Activated CD4-positive, alpha-beta T cell treated with anti-CD3 and anti-CD28 coated beads for 48 hours (primary cell): ENCODE measurements around the gene ZBTB34.

Experiments
- DNase-seq: peaks from one replicate; pipeline ENCODE4 v3.0.0-alpha.2; 2020

Gene ZBTB34

DNA sequence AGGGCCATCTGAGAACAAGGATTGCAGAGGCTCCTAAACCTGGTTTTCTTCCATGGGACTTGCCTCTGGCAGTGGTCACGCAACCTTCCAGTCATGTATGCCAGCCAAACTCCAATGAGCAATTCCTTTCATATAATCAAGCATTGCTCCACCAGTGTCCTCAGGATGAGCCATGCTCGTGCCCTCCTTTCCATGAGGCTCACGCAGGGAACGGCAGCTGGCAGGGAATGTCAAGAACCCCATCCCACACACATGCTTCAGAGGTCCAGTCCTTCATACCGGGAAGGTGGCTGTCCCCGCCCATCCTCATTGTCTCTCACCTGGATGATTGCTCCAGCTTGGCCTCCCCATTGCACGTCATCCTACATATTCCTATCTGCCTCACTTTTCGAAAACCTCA, 13.4 kb upstream of the ZBTB34 start:
- DNase-seq: no peak

DNA sequence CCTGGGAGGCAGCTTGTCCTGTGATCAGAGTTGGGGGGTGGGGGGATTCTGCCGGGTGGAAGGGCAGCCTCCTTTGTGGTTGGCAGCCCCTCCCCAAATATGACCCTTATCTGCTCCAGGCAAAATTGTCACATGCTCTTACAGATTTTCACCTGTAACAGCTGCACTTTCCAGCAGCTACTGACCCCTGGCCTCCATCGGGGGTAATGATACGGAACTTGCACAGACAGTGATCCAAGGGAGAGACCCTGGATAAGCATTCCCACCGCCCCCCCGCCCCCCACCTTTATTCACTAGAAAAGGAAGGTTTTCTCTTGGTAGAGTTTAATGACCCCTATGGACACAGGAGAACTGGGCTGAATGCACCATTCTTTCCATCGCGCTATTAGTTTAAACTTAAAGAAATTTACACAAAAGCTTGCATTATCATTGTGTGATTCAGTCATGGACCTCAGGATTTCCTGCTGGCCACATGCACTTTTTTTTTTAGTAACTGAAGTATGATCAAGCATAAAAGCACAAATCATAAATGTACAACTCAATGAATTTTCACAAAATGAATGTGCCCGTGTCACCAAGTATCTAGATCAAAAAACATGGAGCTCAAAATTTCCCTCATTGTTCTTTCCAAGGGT, 10.7 kb upstream of the ZBTB34 start:
- no peak for DNase-seq

DNA sequence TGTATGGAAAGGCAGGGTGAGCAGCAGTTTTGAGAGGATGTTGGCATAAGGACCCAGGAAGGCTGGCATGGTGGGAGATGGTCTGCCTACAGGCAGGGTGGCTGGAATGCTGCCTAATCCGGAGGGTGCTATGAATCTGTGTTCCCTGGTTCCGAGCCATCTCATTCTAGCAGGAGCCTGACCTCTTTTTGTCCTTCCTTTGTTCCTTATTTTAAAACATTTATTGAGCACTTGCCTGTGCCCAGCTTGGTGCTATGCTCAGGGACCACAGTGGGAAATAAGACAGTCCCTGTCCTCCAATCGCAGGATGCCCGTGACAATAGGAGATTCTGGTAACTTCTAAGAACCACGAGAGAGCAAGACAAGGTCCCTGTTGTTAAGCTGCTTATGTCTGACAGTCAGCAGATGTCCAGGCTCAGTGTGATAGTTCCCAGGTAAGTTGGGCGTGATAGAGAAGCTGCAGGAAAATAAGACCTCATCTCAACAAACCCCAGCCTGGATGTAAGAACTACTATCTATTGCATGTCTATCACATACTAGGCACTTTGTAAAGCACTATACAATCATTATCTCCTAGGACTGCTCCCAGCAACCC, 9.1 kb upstream of the ZBTB34 start:
- DNase-seq: no peak

GRCh38 chr9:126852086-126852688, 8.3 kb upstream of the ZBTB34 start:
- no peak for DNase-seq

- no peak for DNase-seq
These were observed 6.8 kb upstream of the ZBTB34 start for GRCh38 chr9:126853667-126854066.

DNA sequence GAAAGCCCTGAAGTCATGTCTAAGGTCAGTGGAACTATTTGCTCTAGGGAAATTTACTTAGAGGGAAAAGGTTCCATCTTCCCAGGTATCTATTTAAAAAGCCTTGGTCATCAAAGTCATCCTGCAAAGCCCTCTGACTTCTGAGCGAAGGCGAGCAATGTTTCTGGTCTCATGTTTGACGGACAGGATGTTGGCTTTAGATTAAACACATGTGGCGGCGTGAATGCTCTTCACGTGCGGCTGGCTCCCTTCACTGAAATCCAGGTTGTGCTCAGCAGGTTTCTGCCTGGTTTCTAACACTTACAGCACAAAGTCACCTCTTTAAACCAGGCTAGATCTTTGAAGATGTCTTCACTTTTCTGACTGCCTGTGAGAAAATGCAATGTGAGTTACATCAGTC, 5.7 kb upstream of the ZBTB34 start:
- no peak for DNase-seq

- DNase-seq: no peak
These were observed 4.0 kb upstream of the ZBTB34 start for GRCh38 chr9:126856326-126856877.

DNA sequence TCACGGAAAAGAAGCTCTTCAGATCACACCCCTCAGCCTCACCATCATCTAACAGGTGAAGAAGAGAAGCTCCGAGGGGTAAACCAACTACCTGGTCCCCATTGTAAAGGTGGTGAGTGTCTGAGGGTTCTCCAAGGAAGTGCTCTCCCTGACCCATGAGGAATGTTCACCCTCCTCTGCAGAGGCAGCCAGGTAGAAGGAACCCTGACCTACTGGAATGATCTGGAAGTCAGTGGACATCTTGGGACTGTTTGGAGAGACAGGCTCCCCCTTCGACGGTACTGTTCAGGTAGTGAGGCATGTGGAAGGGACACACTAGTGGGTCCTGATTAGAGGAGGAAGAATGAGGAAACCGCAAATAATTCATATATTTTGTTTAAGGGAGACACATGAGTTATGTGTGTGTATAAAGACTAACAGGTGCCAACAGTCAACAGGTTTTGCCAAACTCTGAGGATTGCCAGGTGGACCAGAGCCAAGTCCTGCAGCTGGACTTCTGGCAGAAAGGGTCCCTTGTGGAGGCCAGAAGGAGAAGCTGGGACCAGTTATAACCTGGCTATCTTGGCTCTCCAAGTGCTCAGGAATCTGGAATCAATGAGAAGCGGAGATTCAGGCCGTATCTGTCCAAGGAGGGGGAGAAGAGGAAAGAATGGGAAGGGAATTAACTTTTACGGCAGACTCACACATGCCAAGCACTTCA, 3.0 kb upstream of the ZBTB34 start:
- no peak for DNase-seq

DNA sequence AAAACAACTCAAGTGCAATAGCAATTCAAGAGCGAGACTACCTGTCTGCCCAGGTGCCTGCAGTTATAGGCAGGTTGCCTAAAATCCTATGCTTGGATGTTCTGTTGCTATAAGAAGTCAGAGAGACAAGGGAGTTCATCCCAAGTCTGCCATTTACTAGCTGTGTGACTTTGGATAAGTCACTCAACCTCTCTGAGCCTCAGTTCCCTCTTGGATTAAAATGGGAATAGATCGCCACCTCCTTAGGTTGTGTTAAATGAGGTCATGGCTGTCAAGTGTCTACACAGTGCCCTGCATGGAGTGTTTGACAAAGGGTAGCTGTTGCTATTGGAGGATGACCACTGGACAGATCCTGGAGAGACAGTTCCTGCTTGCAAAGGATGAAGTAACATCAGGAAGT, 1.3 kb upstream of the ZBTB34 start:
- DNase-seq: no peak

DNA sequence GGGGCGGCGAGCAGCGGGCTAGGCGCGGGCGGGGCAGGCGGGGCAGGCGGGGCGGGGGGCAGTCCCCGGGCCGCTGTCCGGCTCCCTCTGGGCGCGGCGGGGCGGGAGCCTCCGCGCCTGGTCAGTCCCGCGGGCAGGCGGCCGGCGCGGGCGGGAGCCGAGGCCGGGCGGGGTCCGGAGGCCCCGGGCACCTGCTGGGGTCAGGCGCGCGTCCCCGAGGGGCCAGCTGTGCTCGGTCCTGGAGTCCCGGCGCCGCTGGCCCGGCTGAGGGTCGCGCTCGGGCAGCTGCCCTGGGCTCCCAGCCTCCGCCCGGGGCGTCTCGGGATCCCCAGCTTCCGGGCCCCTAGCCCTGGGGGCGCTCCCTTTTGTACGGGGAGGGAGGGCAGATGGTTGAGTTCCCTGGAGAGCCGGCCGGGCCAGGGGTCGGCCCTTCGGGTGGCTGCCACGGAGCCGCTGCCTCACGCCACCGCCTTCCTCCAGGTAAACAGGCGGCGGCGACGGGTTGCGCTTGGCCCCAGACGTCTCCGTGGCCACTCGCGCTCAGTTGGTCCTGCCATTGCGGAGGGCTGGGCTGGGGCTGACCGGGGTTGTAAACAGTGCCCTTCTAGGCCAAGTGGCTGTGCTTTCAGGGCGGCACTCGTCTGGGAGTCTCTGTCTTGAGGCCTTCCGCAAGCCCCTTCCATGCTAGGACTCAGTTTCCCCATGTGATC, 473 bp downstream of the ZBTB34 start:
- DNase-seq: peak; percentile 34

- no peak for DNase-seq
These were observed 1.3 kb downstream of the ZBTB34 start for GRCh38 chr9:126861707-126862103.

DNA sequence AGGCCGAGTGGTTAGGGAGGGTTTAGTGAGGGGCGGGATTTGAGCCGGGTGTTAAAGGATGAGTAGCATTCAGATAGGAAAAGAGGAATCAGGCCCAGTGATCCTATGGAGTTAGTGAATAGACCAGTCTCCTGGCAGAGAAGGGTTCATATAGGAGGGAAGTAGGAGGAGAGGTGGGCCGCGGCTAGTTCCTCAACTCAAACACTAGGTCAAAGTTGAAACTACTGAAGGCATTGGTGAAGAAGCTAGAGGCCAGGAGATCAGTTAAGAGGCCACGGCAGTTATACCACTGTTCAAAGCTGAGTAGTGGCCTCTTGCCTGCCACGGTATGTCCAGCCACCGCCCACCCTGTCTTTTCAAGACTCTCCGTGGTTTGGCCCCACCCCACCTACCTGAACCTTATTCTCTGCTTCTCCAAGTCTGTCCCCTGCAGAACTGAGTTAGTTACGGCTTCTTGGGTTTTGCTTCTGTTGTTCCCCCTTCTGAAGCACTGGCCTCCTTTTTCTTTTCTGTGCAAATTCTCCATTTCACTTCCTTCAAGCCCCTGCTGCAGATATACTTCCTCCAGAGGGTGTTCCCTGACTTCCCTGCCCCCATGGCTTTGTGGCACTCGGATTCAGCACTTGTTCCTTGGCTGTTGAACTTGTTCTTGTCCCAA, 1.8 kb downstream of the ZBTB34 start:
- no peak for DNase-seq

GRCh38 chr9:126864771-126865170, 4.3 kb downstream of the ZBTB34 start:
- no peak for DNase-seq

DNA sequence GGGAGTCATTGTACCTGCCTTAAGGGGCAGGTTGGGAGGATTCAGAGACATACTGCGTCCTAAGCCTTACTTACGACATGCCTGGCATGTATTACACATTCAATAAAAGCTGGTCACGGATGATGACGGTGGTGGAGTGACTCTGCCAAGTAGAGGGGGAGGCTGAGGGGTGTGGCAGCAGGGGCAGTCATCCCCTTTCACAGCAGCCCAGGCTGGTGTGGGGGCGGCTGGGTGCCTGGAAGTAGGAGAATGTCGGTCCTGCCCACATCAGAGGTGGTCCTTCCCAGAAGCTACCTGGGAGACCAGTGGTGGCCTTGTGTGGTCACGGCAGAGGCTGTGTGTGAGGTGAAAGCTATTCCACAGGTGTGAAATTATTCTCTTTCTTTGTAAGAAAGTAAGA, 8.9 kb downstream of the ZBTB34 start:
- DNase-seq: no peak

DNA sequence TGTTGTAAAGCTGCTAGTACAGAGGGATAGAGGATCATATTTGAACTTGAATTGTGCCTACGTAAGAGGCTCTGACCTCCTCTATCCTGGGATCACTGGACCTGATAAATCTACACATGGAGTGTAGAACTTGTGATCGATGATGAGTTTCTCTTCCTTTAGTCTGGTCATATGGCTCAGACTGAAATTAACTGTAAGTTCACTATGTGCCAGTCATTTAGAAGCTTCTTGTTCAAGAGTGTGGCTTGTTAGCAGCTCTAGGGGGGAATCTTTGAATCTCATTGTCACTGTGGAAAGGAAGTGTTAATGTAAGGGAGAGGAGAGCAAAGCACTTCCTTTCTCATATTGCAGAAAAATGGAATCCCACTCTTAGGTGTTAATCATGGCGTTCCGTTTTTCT, 12.1 kb downstream of the ZBTB34 start:
- no peak for DNase-seq

- DNase-seq: no peak
These were observed 14.3 kb downstream of the ZBTB34 start for GRCh38 chr9:126874546-126875314.

DNA sequence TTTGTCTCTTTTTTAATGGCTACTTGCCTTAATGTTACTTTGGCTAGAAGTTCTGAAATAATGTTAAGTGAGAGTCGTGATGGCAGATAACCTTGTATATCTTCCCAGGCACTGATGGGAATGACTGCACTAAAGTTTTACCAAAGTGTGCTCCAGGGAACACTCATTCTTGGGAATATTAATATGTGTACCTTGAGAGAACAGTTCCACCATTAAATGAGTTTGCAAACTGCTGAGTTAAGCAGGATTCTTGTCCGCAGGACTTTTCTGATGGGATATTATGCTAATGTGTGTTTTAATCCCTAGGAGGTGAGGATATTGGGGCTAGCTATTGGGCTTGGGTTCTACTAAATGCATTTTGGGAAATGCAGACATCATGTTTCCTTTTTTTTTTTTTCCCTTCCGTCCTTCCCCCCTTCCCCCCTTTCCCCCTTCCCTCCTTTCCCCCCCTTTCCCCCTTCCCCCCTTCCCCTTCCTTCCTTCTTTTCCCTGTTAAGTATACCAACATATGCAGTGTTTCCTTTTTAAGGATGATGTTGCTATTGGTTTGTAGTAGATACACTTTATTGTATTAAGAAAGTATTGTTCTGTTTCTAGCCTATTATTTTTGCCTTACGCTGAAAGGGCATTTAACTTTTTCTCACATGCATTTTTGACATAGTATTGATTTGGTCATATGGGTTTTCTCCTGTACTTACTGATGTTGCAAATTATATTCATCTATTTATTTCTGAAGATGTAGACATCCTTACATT, 15.5 kb downstream of the ZBTB34 start:
- no peak for DNase-seq

DNA sequence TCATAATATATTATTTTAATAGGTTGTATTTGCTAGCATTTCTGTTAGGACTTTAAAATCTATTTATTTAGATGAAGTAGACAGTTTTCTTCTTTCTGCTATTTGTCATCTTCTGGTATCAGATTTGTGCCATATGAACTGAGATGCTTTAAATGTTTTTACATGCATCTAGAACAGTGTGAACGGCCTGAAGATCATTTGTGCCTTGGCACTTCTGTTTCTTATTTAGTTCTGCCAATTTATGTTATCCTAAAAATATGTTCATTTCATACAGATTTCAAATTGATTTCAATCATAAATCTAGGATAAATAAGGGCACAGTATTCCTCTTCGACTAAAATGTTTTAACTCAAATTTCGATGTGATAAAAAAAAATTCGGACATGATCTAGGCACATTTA, 16.1 kb downstream of the ZBTB34 start:
- DNase-seq: no peak

- DNase-seq: no peak
These were observed 17.0 kb downstream of the ZBTB34 start for GRCh38 chr9:126877418-126877817.

GRCh38 chr9:126879288-126879687, 18.8 kb downstream of the ZBTB34 start:
- DNase-seq: no peak
